Measurements from ENCODE around the gene IL2RA. TPM values are rescaled to one million over a fixed set of nuclear protein-coding genes. Genes with fewer than 3 reads are reported as not detected.
A peak's percentile ranks its signal among the peaks of the same experiment; 100 is the strongest.

IL2RA gene
- polyA plus RNA-seq, 1 donor from 2014 or later, result not detected

DNA sequence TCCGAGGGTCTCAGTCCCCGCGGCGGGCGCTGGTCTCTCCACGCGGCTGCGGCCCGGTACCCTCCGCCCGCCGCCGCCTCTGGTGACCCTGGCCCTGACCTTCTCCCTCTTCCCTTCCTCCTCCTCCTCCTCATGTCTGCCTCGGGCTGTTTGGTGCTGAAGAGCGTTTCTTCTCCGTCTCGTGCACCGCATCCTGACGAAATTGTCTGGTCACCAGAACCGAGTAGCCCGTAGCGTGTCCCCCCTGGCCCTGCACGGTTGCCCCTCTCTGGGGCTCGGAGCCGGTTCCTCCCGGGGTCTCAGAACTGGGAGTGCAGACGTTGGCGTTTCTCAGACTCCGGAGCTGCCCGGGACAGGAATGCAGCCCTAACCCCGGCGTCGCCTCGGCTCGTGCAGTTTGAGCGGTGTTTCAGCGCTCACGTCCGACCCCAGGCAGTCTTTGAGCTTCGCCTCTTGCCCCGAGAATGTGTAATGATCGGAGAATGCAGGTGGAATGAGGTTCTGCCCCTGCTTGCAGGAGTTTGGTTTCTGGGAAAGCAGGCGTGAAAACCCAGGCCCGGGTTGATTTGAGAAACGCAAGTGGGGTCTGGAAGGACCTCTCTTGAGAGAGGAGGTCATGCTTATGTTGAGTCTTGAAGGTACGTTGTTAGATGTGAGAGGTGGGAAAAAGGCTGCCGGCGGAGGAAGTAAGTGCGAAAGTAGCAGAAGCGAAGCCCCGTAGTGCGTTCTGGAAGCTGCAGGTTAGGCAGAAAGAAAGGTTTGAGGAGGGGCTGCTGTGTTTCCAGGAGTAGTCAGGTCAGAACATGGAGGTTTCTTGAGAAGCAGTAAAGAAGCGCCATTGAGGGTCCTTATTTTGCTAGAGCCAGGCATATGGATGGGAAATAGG is 27.4 kb upstream of the IL2RA start:
- Histone ChIP-seq H3K9me2 (ENCODE audit: insufficient read depth, low read length) (no peaks in the 10 kb centered on the region), H3K4me3 (ENCODE audit: low read length) (peak overlapping the region; percentile 87), H3K79me2 (replicated peaks; ENCODE audit: insufficient read depth, low read length) (peaks cover 49% of the 10 kb centered on the region), H3K9ac (ENCODE audit: low read length) (peak overlapping the region; percentile 87), H2AFZ (ENCODE audit: low read depth, low read length) (peak overlapping the region; percentile 42), H3K27ac (ENCODE audit: low read length) (peak overlapping the region; percentile 65), H4K20me1 (ENCODE audit: insufficient read depth) (peaks cover 4% of the 10 kb centered on the region), H3K4me2 (ENCODE audit: low read length) (peak overlapping the region; percentile 96), H3K36me3 (ENCODE audit: insufficient read depth, low read length) (no peaks in the 10 kb centered on the region), H3K27me3 (ENCODE audit: insufficient read depth, low read depth, low read length) (no peaks in the 10 kb centered on the region), H3F3A (ENCODE audit: insufficient read depth, low read length, poor library complexity, severe bottlenecking) (no peaks in the 10 kb centered on the region), H3K9me3 (ENCODE audit: low read length) (no peaks in the 10 kb centered on the region)
- peak; percentile 39 for TF ChIP-seq TAF1 (IDR thresholded peaks at IDR 0.05; ENCODE audit: low read depth)
- TF ChIP-seq, protein P1, sequence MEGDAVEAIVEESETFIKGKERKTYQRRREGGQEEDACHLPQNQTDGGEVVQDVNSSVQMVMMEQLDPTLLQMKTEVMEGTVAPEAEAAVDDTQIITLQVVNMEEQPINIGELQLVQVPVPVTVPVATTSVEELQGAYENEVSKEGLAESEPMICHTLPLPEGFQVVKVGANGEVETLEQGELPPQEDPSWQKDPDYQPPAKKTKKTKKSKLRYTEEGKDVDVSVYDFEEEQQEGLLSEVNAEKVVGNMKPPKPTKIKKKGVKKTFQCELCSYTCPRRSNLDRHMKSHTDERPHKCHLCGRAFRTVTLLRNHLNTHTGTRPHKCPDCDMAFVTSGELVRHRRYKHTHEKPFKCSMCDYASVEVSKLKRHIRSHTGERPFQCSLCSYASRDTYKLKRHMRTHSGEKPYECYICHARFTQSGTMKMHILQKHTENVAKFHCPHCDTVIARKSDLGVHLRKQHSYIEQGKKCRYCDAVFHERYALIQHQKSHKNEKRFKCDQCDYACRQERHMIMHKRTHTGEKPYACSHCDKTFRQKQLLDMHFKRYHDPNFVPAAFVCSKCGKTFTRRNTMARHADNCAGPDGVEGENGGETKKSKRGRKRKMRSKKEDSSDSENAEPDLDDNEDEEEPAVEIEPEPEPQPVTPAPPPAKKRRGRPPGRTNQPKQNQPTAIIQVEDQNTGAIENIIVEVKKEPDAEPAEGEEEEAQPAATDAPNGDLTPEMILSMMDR (IDR thresholded peaks at IDR 0.05; ENCODE audit: poor library complexity, severe bottlenecking), result no peak
- peak; percentile 51 for TF ChIP-seq REST (IDR thresholded peaks at IDR 0.05; ENCODE audit: borderline replicate concordance)

- H3K79me2 ChIP-seq (replicated peaks; ENCODE audit: insufficient read depth, low read length), result peaks cover 44% of the 10 kb centered on the region
- H3K9ac ChIP-seq (ENCODE audit: low read length), result peak within 1 kb of the TSS; percentile 87
- TF ChIP-seq MXI1 (conservative IDR thresholded peaks at IDR 0.05; ENCODE audit: poor library complexity, severe bottlenecking) (peak; percentile 74), EZH2 (IDR thresholded peaks at IDR 0.05; ENCODE audit: borderline replicate concordance, insufficient read depth, low read length, poor library complexity, severe bottlenecking) (no peak), REST (IDR thresholded peaks at IDR 0.05; ENCODE audit: borderline replicate concordance) (no peak), TAF1 (IDR thresholded peaks at IDR 0.05; ENCODE audit: low read depth) (no peak), POLR2AphosphoS5 (IDR thresholded peaks at IDR 0.05) (peak; percentile 86), SMC3 (conservative IDR thresholded peaks at IDR 0.05; ENCODE audit: poor library complexity) (peak; percentile 83), EP300 (conservative IDR thresholded peaks at IDR 0.05; ENCODE audit: poor library complexity, severe bottlenecking) (peak; percentile 61), RAD21 (conservative IDR thresholded peaks at IDR 0.05) (peak; percentile 77)
- TF ChIP-seq, protein P1 (IDR thresholded peaks at IDR 0.05; ENCODE audit: poor library complexity, severe bottlenecking), result peak; percentile 100
- H3K9me3 ChIP-seq (ENCODE audit: low read length), result no peaks in the 10 kb centered on the region
- H3K27ac ChIP-seq (ENCODE audit: low read length), result peak within 1 kb of the TSS; percentile 65
- peak within 1 kb of the TSS; percentile 42 for H2AFZ ChIP-seq (ENCODE audit: low read depth, low read length)
- peaks cover 4% of the 10 kb centered on the region for H4K20me1 ChIP-seq (ENCODE audit: insufficient read depth)
- no peaks in the 10 kb centered on the region for H3K9me2 ChIP-seq (ENCODE audit: insufficient read depth, low read length)
- no peaks in the 10 kb centered on the region for H3F3A ChIP-seq (ENCODE audit: insufficient read depth, low read length, poor library complexity, severe bottlenecking)
- H3K36me3 ChIP-seq (ENCODE audit: insufficient read depth, low read length), result no peaks in the 10 kb centered on the region
- H3K4me3 ChIP-seq (ENCODE audit: low read length), result peak within 1 kb of the TSS; percentile 87
- no peaks in the 10 kb centered on the region for H3K27me3 ChIP-seq (ENCODE audit: insufficient read depth, low read depth, low read length)
- peak within 1 kb of the TSS; percentile 96 for H3K4me2 ChIP-seq (ENCODE audit: low read length)
Measured at GRCh38 chr10:6088721-6089333, 26.7 kb upstream of the IL2RA start, which contains the start of gene RBM17. TSS of gene RBM17 (plus strand) at chr10:6089034. CDS start at chr10:6097066, 8,032 bp downstream.

Data from neural cell (in vitro differentiated cells).